Liver (tissue), 3 donors: ENCODE results near the gene PRIM2.
"Not testable (repeated sequence)": the region's sequence is repeated elsewhere in the genome, so short reads cannot be mapped to it uniquely, and the experiment has no call there.

Experiments used
- EGR1 ChIP-seq, 2 donors: IDR thresholded peaks; 2 replicates each; pipeline ENCODE4 v1.6.1; 2016 to 2018; ENCODE audit warnings: antibody characterized with exemption in 2 of 2, low read depth in 2 of 2
- GABPA ChIP-seq, 2 donors: IDR thresholded peaks in 1 of 2; conservative IDR thresholded peaks in 1 of 2; 2 replicates each; pipeline ENCODE4 v1.6.1; 2016; ENCODE audit warnings: antibody characterized with exemption in 2 of 2, mild to moderate bottlenecking in 1 of 2, moderate library complexity in 1 of 2
- JUND ChIP-seq, 2 donors: IDR thresholded peaks; 2 replicates each; pipeline ENCODE4 v1.6.1; 2016; ENCODE audit warnings: antibody characterized with exemption in 2 of 2
- RAD21 ChIP-seq, 2 donors: IDR thresholded peaks; 2 replicates each; pipeline ENCODE4 v1.6.1; 2016; ENCODE audit warnings: antibody characterized with exemption in 2 of 2, mild to moderate bottlenecking in 2 of 2
- RXRA ChIP-seq, 2 donors: IDR thresholded peaks; 2 replicates each; pipeline ENCODE4 v1.6.1; 2017 to 2018; ENCODE audit warnings: antibody characterized with exemption in 2 of 2, mild to moderate bottlenecking in 1 of 2
- SP1 ChIP-seq: IDR thresholded peaks from 2 replicates; pipeline ENCODE4 v1.6.1; 2018; ENCODE audit warnings: antibody characterized with exemption, mild to moderate bottlenecking
- TAF1 ChIP-seq: conservative IDR thresholded peaks from 2 replicates; pipeline ENCODE4 v1.6.1; 2016; ENCODE audit warnings: antibody characterized with exemption, mild to moderate bottlenecking
- YY1 ChIP-seq: IDR thresholded peaks from 2 replicates; pipeline ENCODE4 v1.6.1; 2016; ENCODE audit warnings: antibody characterized with exemption, mild to moderate bottlenecking
- TF ChIP-seq, protein P1 (sequence below): IDR thresholded peaks from 2 replicates; pipeline ENCODE4 v1.6.1; 2016; ENCODE audit warnings: antibody characterized with exemption
- TF ChIP-seq, protein P2 (sequence below): fragments of 150-350 bp; IDR thresholded peaks from 2 replicates; pipeline ENCODE4 v1.5.1; 2017; ENCODE audit warnings: improper control_type of control experiment, low read depth, low read length; ENCODE audit not compliant: missing input control
- TF ChIP-seq, protein P3 (sequence below): IDR thresholded peaks from 2 replicates; pipeline ENCODE4 v1.6.1; 2016; ENCODE audit warnings: antibody characterized with exemption
- TF ChIP-seq, protein P4 (sequence below): IDR thresholded peaks from 2 replicates; pipeline ENCODE4 v1.6.1; 2016; ENCODE audit warnings: antibody characterized with exemption, mild to moderate bottlenecking
- TF ChIP-seq, protein P5 (sequence below): IDR thresholded peaks from 2 replicates; pipeline ENCODE4 v1.6.1; 2016; ENCODE audit warnings: antibody characterized with exemption
- donor health status: healthy.
- donor health status: healthy.

DNA sequence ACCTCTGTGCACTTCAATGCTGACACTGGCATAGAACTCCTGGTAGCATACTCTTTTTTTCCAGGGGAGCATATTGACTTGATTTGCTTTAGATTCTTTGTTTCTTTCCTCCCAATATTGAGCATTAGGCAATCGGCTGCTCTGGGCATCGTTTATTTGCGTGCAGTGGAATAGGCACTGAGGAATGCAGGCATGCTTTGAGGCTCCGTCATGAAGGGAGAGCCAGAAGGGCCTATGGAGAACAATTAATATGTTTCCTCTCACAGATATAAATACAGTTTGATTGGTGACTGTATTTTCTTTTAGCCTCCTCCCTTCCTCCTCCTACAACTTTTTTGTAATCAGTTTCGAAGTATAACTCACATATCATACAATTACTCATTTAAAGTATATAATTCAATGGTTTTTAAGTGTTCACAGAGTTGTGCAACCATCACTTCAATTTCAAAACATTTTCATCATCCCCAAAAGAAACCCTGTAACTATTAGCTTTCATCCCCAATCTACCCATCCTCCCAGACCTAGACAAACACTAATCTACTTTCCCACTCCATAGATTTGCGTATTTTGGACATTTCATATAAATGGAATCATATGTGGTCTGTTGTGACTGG is 157.5 kb downstream of the PRIM2 start:
- TF ChIP-seq, protein P1, sequence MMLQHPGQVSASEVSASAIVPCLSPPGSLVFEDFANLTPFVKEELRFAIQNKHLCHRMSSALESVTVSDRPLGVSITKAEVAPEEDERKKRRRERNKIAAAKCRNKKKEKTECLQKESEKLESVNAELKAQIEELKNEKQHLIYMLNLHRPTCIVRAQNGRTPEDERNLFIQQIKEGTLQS = not testable (repeated sequence)
- TF ChIP-seq, protein P2, sequence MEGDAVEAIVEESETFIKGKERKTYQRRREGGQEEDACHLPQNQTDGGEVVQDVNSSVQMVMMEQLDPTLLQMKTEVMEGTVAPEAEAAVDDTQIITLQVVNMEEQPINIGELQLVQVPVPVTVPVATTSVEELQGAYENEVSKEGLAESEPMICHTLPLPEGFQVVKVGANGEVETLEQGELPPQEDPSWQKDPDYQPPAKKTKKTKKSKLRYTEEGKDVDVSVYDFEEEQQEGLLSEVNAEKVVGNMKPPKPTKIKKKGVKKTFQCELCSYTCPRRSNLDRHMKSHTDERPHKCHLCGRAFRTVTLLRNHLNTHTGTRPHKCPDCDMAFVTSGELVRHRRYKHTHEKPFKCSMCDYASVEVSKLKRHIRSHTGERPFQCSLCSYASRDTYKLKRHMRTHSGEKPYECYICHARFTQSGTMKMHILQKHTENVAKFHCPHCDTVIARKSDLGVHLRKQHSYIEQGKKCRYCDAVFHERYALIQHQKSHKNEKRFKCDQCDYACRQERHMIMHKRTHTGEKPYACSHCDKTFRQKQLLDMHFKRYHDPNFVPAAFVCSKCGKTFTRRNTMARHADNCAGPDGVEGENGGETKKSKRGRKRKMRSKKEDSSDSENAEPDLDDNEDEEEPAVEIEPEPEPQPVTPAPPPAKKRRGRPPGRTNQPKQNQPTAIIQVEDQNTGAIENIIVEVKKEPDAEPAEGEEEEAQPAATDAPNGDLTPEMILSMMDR = not testable (repeated sequence)
- not testable (repeated sequence) for TF ChIP-seq SP1; EGR1 (IDR thresholded peaks at IDR 0.05; ENCODE audit: low read depth in 2 of 2); RAD21 (IDR thresholded peaks at IDR 0.05); YY1; TAF1; GABPA (IDR thresholded peaks at IDR 0.05 in 1 of 2, conservative IDR thresholded peaks at IDR 0.05 in 1 of 2); RXRA (IDR thresholded peaks at IDR 0.05); JUND (IDR thresholded peaks at IDR 0.05)
- TF ChIP-seq, protein P3, sequence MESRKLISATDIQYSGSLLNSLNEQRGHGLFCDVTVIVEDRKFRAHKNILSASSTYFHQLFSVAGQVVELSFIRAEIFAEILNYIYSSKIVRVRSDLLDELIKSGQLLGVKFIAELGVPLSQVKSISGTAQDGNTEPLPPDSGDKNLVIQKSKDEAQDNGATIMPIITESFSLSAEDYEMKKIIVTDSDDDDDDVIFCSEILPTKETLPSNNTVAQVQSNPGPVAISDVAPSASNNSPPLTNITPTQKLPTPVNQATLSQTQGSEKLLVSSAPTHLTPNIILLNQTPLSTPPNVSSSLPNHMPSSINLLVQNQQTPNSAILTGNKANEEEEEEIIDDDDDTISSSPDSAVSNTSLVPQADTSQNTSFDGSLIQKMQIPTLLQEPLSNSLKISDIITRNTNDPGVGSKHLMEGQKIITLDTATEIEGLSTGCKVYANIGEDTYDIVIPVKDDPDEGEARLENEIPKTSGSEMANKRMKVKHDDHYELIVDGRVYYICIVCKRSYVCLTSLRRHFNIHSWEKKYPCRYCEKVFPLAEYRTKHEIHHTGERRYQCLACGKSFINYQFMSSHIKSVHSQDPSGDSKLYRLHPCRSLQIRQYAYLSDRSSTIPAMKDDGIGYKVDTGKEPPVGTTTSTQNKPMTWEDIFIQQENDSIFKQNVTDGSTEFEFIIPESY = not testable (repeated sequence)
- TF ChIP-seq, protein P4, sequence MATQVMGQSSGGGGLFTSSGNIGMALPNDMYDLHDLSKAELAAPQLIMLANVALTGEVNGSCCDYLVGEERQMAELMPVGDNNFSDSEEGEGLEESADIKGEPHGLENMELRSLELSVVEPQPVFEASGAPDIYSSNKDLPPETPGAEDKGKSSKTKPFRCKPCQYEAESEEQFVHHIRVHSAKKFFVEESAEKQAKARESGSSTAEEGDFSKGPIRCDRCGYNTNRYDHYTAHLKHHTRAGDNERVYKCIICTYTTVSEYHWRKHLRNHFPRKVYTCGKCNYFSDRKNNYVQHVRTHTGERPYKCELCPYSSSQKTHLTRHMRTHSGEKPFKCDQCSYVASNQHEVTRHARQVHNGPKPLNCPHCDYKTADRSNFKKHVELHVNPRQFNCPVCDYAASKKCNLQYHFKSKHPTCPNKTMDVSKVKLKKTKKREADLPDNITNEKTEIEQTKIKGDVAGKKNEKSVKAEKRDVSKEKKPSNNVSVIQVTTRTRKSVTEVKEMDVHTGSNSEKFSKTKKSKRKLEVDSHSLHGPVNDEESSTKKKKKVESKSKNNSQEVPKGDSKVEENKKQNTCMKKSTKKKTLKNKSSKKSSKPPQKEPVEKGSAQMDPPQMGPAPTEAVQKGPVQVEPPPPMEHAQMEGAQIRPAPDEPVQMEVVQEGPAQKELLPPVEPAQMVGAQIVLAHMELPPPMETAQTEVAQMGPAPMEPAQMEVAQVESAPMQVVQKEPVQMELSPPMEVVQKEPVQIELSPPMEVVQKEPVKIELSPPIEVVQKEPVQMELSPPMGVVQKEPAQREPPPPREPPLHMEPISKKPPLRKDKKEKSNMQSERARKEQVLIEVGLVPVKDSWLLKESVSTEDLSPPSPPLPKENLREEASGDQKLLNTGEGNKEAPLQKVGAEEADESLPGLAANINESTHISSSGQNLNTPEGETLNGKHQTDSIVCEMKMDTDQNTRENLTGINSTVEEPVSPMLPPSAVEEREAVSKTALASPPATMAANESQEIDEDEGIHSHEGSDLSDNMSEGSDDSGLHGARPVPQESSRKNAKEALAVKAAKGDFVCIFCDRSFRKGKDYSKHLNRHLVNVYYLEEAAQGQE = not testable (repeated sequence)
- TF ChIP-seq, protein P5, sequence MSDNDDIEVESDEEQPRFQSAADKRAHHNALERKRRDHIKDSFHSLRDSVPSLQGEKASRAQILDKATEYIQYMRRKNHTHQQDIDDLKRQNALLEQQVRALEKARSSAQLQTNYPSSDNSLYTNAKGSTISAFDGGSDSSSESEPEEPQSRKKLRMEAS = not testable (repeated sequence)
